ENCODE results near the gene CACNA2D3.

CACNA2D3 gene

GRCh38 chr3:54543446-54543845 lies 421.1 kb downstream of the CACNA2D3 start:
- no peak for DNase-seq

DNA sequence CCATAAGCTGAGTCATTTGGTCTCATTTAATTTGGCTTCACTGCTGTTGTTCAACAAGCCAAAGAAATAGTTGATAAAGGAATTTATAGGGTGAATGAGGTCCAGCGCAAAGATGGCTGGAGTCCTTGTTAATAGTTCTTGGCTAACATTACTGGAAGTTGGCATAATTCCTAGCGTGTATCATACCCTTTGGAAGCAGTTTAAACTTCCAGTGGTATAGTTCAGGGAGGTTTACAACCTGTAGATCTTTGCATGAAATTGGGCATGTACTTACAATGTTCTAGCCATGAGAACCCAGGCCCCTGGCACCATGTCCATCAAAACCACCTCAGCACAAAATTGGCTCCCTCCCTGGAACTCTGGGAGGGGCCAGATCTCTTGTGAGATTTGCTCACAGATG lies 424.7 kb downstream of the CACNA2D3 start:
- no peak for DNase-seq

DNA sequence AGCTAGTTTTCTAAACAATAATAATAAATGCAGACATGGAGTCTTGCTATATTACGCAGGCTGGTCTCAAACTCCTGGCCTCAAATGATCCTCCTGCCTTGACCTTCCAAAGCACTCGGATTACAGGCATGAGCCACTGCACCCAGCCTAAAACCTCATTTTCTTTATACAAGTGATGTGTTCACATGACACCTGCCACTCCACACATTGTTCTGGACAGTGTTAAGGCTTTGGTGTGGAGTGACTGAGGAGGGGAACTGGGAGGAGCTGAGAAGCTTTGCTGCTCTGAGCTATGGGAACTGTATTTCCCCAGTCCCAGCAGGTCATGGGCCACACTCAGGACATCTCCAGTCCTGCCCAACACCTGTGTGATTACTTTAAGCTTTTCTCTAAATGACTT lies 425.5 kb downstream of the CACNA2D3 start:
- DNase-seq, result no peak

GRCh38 chr3:54549607-54550220 lies 427.4 kb downstream of the CACNA2D3 start:
- no peak for DNase-seq

DNA sequence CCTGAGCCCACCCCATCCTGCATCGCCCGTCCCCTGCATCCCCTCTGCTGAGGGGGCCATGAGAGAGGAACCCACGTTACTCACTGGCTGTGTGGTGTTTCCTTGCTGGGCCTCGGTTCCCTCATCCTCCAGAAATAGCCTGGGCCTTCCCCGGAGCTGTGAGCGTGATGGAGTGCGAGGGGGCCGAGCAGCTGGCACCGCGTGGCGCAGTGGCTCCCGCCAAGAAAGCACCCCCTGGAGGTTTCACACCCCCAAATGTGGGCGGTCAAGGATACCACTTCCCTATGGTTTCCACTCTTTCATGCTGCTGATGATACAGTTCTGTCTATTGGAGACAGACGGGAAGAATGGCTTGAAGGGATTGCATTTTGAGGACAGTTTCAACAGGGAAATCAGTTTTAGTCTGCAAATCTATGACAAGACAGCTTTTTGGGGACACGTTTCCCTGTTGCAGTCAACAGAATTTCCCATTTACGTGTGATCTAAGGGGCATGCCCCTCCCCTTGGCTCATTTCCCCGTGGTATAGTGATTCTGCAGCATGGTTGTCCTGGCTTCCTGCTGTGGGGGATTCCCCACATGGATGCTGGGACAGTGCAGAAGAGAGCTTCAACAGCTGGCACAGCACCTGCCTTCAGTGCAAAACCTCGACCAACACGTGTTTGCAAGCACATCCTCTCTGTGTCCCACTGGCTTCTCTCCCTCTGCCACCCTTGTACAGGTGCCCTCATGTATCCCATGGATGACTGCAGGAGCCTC lies 428.0 kb downstream of the CACNA2D3 start:
- DNase-seq, result no peak

DNA sequence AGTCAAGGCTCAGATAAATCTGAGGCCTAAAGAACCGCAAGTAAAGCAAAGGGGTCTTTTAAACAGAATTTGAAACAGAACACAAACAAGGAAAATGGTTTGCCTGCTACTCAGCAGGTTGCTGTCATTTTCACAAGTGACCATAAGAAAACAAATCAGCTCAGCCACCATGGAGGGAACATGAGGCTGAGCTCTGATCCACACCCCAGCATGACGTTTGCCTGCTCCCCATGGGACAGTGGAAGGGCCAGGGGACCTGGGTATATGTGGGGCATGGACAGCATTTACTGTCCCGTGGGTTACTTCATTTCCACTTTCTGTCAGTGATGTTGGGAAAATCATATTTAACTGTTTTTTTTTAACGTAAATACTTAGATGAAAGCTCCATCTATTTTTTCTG lies 434.3 kb downstream of the CACNA2D3 start:
- DNase-seq, result no peak

DNA sequence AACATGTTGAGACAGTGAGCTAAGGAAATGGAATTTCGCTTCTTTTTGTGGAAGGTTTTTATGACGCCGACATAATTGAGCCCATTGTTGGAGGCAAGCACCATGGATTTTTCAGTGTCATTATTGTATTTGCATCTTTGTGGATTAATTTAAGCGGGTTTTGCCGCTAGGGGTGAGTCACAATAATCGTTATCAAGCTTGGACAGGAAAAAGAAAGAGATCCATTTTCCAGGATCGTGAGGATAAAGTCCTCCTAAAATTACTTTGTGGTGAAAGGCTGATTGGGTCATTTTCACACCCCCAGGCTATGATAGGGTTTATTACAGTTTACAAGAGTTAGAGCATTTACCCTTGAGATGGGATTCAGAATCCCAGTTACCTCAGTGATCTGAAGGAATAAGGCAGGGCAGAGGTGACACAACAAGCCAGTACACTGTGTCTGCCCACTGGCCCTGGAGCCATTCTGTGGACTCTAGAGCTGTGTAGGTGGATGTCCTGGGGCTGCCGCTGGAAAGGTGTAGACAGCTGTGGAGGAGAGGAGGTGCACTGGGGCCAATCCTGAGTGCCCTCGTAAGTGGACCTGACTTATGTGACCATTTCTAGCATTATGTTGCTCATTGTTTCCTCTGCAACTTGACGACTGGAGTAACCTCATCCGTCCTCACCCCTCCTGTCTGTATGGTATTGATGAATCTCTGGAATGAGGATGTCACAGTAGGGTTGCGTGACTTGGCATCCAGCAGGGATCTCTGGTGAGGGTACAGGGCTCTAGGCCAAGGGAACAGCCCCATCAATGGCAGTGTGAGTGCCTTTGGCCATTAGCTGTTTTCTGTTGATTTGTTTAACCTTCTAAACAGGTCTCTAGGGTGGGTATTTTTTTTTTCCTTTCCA lies 435.4 kb downstream of the CACNA2D3 start:
- peak; percentile 2 for DNase-seq

GRCh38 chr3:54563501-54564200 lies 441.3 kb downstream of the CACNA2D3 start:
- no peak for DNase-seq

DNA sequence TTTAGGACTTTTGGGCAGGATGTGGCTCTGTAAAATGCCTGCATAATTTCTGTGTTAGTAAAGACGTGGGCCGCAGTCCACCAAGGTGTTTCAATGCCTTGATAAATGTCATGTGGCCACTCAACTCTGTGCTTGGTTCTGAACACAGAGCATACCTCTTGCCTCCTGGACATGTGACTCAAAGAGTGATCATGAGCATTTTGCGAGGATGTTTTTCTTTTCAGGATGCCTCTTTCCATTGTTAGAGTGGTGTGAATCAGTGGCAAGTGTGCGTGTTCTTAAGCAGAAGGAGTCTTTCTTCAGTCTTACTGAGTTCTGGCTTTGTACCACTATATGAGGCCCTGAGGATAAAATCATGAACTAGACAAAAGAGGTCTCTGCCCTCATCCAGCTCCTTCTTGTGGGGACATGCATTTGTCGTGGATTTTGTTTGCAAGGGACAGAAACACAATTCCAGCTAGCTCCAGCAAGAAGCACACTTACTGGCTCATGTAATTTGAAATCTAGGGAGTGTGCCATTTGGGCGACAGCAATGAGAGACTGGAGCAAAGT lies 442.1 kb downstream of the CACNA2D3 start:
- DNase-seq, result no peak

DNA sequence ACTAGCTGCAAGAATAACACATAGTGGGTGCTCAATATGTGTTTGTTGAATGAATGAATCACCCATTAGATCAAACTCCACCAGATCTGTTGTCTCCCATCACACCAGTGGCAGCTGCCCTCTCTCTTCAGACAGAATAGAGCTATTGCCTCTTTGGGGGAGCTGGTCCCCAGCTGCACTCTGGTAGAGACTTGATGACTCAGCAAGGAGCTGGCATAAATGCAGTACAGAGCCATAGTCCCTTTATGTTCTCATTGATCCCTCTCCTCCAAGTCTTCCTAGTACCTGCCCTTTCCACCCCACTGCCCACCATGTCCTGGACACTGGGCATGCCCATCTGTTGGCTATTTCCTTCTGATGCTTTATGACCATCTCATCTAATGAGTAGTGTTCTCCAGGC lies 443.6 kb downstream of the CACNA2D3 start:
- DNase-seq, result no peak

DNA sequence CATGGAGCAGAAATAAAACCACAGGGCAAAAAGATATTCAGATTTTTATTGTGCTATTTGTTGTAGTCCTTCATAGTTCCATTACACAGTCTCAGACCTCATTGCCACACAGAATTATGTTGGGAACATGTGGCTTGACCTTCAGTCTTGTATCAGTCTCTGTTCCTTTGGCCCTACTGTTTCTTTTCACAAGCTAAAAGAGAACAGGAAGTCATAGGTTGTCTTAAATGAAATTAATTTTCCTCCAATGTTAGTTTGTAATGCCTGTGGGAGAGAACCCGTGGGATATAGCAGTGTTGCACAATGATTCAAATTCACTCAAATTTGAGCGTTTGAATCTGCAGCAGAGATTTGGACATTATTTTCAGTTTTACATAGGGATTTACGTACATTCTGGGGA lies 445.6 kb downstream of the CACNA2D3 start:
- no peak for DNase-seq

DNA sequence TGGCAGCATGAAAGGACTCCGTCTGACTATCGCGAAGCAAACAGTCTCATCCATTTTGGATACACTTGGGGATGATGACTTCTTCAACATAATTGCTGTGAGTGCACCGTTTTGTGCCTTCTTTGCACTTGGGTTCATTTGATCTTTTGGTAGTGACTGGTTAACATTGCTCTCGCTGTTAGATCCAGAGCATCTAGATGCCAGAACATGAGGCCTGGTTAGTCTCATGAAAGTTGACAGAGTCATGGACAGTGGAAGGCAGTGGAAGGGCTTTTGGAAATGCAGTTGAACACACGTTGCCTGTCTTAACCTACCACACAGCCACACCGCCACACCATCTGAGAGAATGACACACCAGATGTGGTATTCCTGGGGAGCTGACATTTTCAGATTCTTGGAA lies 447.7 kb downstream of the CACNA2D3 start:
- DNase-seq, result no peak

- no peak for DNase-seq
These were observed 450.0 kb downstream of the CACNA2D3 start for GRCh38 chr3:54572197-54572895.

- no peak for DNase-seq
These were observed 451.5 kb downstream of the CACNA2D3 start for GRCh38 chr3:54573858-54574257.

GRCh38 chr3:54574906-54575617 lies 452.7 kb downstream of the CACNA2D3 start:
- no peak for DNase-seq

DNA sequence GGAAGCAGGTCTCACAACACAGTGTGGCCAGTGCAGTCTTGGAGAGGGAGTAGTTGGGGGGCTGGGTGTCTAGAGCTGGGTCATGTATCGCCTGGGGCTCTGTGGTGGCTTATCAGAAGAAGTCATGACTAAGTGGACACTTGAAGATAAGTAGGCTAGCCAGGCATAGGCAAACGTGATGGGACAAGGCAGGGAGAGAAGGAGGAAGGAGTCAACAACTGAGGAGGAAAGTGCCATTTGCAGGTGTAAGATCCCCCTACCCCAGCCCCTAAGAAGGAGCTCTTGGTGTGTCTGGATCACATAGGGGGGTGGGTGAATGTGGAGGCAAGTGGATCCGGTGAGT lies 453.2 kb downstream of the CACNA2D3 start:
- DNase-seq, result peak; percentile 84

DNA sequence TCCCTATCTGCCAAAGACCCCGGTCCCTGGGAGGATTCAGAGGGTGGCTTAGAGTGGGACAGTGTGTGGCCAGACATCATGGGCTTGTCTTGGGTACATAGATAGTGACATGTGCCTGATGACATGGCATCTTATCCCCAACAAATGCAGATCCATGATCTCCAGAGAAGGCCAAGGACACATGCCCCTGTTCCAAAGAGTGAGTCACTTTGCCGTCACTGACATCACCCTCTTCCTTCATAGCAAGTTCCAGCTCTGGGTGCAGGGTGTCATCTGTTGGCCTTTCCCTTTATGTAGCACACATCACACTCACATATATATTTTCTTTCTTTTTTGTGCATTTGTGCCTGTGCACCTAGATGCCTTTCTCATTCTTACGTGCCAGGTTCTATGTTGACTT lies 455.0 kb downstream of the CACNA2D3 start:
- no peak for DNase-seq

GRCh38 chr3:54578417-54578816 lies 456.1 kb downstream of the CACNA2D3 start:
- DNase-seq, result no peak

DNA sequence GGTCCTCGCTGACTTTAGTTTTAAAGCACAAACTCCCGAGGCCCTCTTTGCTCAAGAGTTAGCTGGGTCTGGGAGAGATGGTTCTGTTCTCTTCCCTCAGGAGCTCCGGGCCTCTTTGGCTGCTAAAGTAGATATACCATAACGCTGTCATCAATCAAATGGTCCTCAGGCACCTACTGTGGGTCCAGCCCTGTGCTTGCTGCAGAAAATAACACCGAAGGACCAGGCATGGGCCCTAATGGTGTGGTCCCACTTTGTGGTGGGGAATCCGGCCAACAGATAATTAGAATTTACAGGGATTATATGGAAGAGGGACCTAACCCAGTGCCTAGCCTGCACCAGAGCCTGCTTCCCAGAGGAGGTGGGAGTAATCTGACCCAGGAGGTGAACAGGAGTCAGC lies 458.1 kb downstream of the CACNA2D3 start:
- no peak for DNase-seq

DNA sequence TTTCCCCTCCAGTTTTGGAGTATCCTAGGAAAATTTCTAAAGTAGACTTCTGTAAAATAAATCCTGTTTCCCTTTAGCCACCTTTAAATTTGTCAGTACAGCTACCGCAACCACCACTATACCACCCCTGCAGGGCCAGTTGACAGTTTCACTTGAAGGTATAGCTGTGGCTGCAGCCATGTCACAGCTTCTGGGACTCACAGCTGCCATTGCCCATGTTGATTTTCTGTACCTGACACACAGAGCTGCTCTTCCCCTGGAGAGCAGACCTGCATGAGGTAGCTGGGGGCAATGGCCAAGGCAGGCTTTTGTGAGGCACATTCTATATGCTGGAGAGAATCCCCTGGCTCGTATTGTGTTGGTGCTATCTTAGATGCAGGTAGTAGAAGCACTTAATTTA lies 460.1 kb downstream of the CACNA2D3 start:
- no peak for DNase-seq

DNA sequence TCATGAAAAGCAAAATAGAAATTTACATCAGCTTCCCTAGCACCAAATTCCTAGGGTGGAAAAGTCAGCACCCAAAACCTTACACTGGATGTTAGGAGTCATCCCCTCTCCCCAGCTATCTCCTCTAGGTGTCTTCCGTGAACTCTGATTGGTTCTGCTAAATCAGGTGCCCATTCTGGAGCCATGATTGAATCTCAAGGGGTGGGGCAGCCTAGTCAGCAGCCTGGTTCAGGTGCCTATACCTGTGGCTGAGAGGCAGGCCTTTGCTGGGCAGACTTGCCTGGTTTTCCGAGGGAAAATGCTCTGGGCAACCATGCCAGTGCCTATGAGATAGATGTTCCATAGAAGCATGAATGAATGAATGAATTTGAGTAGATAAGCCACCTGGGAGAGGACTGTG lies 468.8 kb downstream of the CACNA2D3 start:
- DNase-seq, result no peak

DNA sequence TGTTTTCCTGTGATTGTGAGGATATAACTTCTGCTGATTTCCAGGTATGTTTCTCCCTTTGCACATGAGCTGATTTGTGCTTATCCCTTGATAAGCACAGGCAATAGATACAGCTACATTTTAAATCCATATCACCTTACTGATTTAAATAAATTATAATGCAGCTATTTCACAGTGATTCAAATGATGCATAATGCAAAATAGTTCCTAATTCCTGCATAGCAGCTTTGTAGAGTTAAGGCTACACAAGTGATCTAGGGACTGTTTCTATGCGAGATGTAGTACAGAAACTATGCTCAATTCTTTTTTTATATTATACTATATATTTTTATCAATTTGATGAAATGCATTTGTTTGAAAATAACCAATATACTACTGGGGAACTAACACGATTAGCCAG lies 471.3 kb downstream of the CACNA2D3 start:
- DNase-seq, result no peak
